K562 (cell line): ENCODE data around the gene MICALL2. TPM values are rescaled to one million over a fixed set of nuclear protein-coding genes. Genes with fewer than 3 reads are reported as not detected.

ENCODE experiments used
- ATAC-seq: fragments of 200-7000 bp; cut with Tn5 transposase; 3 replicates; pipeline ENCODE4 v1.9.1; 2020; ENCODE audit warnings: moderate library complexity
- BruUV-seq: library from RNA; stranded (reverse); fragments of 400-500 nt; replicated peaks from 2 replicates; lab custom pipeline; 2021; lab: Mats Ljungman, UMichigan
- CTCF ChIA-PET: fragments of 300-600 bp; formaldehyde crosslinking; extraction: SDS; loops from one replicate; lab custom pipeline; 2021; ENCODE audit warnings: low intra/inter-chr PET ratio; lab: Yijun Ruan, JAX
- POLR2A ChIA-PET: fragments of 300-600, 350-650 bp; sonication (Branson Sonifier 250); formaldehyde crosslinking; extraction: SDS; loops from one replicate; lab custom pipeline; 2021; ENCODE audit warnings: antibody characterized with exemption, inconsistent platforms; lab: Yijun Ruan, JAX
- DNase-seq, 4 experiments: peaks; one replicate each; pipeline versions ENCODE4 v3.0.0 to v3.0.0-alpha.2; 2011 to 2018; ENCODE audit warnings: low spot score in 3 of 4, mixed read lengths in 3 of 4; ENCODE audit errors: extremely low read depth in 1 of 4
- FAIRE-seq: peaks from 2 replicates; lab custom pipeline; 2011; peaks lifted over from hg19 to GRCh38; lab: Jason Lieb, UNC
- H2AFZ ChIP-seq: 2 replicates; pipeline ENCODE4 v1.6.0; 2011; ENCODE audit warnings: low read depth, low read length, control low read depth, inconsistent platforms
- H3K27ac ChIP-seq: fragments of 200-600 bp; 3 replicates; pipeline ENCODE4 v1.8.0; 2011; ENCODE audit warnings: low read depth, mild to moderate bottlenecking, control low read depth, inconsistent platforms, low read length, moderate library complexity, mixed read lengths; ENCODE audit errors: extremely low read depth
- H3K27me3 ChIP-seq, 2 experiments: fragments of 300-600 bp in 1 of 2; 2 replicates in 1 of 2; 3 replicates in 1 of 2; pipeline versions ENCODE4 v1.6.0 to v1.8.0; 2011; ENCODE audit warnings: inconsistent platforms in 2 of 2, low read length in 2 of 2, mild to moderate bottlenecking in 1 of 2, mixed read lengths in 1 of 2, moderate library complexity in 1 of 2; ENCODE audit not compliant: control insufficient read depth in 2 of 2, insufficient read depth in 2 of 2
- H3K36me3 ChIP-seq: fragments of 300-600 bp; 3 replicates; pipeline ENCODE4 v1.8.0; 2011; ENCODE audit warnings: mild to moderate bottlenecking, low read length, inconsistent platforms; ENCODE audit not compliant: control insufficient read depth, insufficient read depth
- H3K4me1 ChIP-seq, 2 experiments: fragments of 200-600 bp in 1 of 2; replicated peaks in 1 of 2; 2 replicates in 1 of 2; 3 replicates in 1 of 2; pipeline versions ENCODE4 v1.5.1 to v1.8.0; 2011; ENCODE audit warnings: inconsistent platforms in 2 of 2, low read length in 2 of 2, mild to moderate bottlenecking in 1 of 2, mixed read lengths in 1 of 2, moderate library complexity in 1 of 2; ENCODE audit not compliant: control insufficient read depth in 2 of 2, insufficient read depth in 2 of 2
- H3K4me2 ChIP-seq: 2 replicates; pipeline ENCODE4 v1.6.1; 2011; ENCODE audit warnings: low read length, control low read depth, inconsistent platforms, mixed read lengths; ENCODE audit not compliant: insufficient read depth
- H3K4me3 ChIP-seq: fragments of 200-600 bp; sonication (generic), shearing (Covaris generic); 2 replicates; pipeline ENCODE4 v1.5.1; 2016; ENCODE audit warnings: control low read depth, inconsistent platforms
- H3K79me2 ChIP-seq: fragments of 200-600 bp; 3 replicates; pipeline ENCODE4 v1.8.0; 2011; ENCODE audit warnings: low read length, inconsistent platforms; ENCODE audit not compliant: control insufficient read depth, insufficient read depth
- H3K9ac ChIP-seq, 2 experiments: 2 replicates each; pipeline versions ENCODE4 v1.6.0 to v1.6.1; 2011; ENCODE audit warnings: low read depth in 2 of 2, low read length in 2 of 2, control low read depth in 1 of 2, inconsistent platforms in 1 of 2, mild to moderate bottlenecking in 1 of 2, mixed read lengths in 1 of 2; ENCODE audit not compliant: insufficient read depth in 1 of 2
- H3K9me1 ChIP-seq: one replicate; pipeline ENCODE4 v1.6.0; 2011; ENCODE audit warnings: inconsistent platforms, mild to moderate bottlenecking, low read length, moderate library complexity; ENCODE audit not compliant: control insufficient read depth, insufficient read depth
- H3K9me3 ChIP-seq: replicated peaks from 2 replicates; pipeline ENCODE4 v1.5.1; 2011; ENCODE audit warnings: low read depth, low read length, inconsistent platforms; ENCODE audit not compliant: control insufficient read depth, insufficient read depth
- H4K20me1 ChIP-seq: replicated peaks from 2 replicates; pipeline ENCODE4 v1.6.1; 2011; ENCODE audit warnings: low read length, inconsistent platforms, mixed read lengths; ENCODE audit not compliant: control insufficient read depth, insufficient read depth
- BCL6 ChIP-seq: fragments of 250-450 bp; sonication (Bioruptor Pico); IDR thresholded peaks from 2 replicates; pipeline ENCODE4 v1.4.0; 2020
- BRCA1 ChIP-seq, 2 experiments: fragments of 450-650 bp in 1 of 2; sonication (generic) in 1 of 2; formaldehyde crosslinking in 1 of 2; IDR thresholded peaks; 2 replicates each; pipeline versions ENCODE4 v1.5.0 to v1.6.1; 2017 to 2020; ENCODE audit warnings: mild to moderate bottlenecking in 1 of 2, missing genetic modification reagents in 1 of 2
- ELF1 ChIP-seq: fragments of 200-800 bp; sonication (Bioruptor generic); IDR thresholded peaks from 2 replicates; pipeline ENCODE4 v1.6.1; 2016; ENCODE audit warnings: missing genetic modification characterization, missing compliant biosample characterization
- GTF2E2 ChIP-seq: fragments of 200-800 bp; sonication (Bioruptor generic); IDR thresholded peaks from 2 replicates; pipeline ENCODE4 v1.6.1; 2016; ENCODE audit warnings: missing genetic modification characterization, missing compliant biosample characterization
- POLR2G ChIP-seq: fragments of 200-400 bp; formaldehyde crosslinking; IDR thresholded peaks from 2 replicates; pipeline ENCODE4 v1.6.1; 2017; ENCODE audit warnings: low read depth, mild to moderate bottlenecking, antibody characterized with exemption, low read length, moderate library complexity
- RBFOX2 ChIP-seq: fragments of 200-400 bp; formaldehyde crosslinking; IDR thresholded peaks from 2 replicates; pipeline ENCODE4 v1.6.1; 2017; ENCODE audit warnings: low read depth, mild to moderate bottlenecking, low read length, moderate library complexity
- RBM22 ChIP-seq: fragments of 200-400 bp; formaldehyde crosslinking; IDR thresholded peaks from 2 replicates; pipeline ENCODE4 v1.6.1; 2018; ENCODE audit warnings: low read length, low read depth; ENCODE audit not compliant: poor library complexity, severe bottlenecking
- WGBS: fragments of 100-300 bp; shearing (Covaris generic); methylation state at CpG from one replicate; pipeline ENCODE4 v1.1.6; 2016; ENCODE audit warnings: low coverage, mixed read lengths; ENCODE audit not compliant: insufficient coverage; ENCODE audit errors: missing lambda C conversion rate; 5-methylcytosine and 5-hydroxymethylcytosine counted together
- in situ Hi-C: fragments of 300-500 bp; cut with MboI; formaldehyde crosslinking; loops from 4 replicates; pipeline ENCODE4 v1.15.0; 2018; ENCODE audit warnings: inconsistent platforms, mixed read lengths
- intact Hi-C: fragments of 100-400 bp; cut with micrococcal nuclease; formaldehyde crosslinking; loops from 2 replicates; pipeline ENCODE4 v1.14.2; 2022
- polyA plus RNA-seq, 8 experiments: library from polyadenylated mRNA; depleted of rRNA in 4 of 8; stranded (reverse) in 5 of 8; unstranded in 3 of 8; fragments of >200 nt; fragmentation: Nextera tagmentation in 2 of 8; fragmentation: Illumina TruSeq in 1 of 8; extraction: Ambion mirVana in 2 of 8; extraction: Trizol in 1 of 8; gene quantifications; 2 replicates each; pipeline versions ENCODE4 v1.2.1 to v1.2.3, GENCODE V29; 2011 to 2014; ENCODE audit warnings: inconsistent platforms in 1 of 8, missing spikeins in 1 of 8
- total RNA-seq, 7 experiments: library from RNA; depleted of rRNA in 6 of 7; stranded (reverse); fragments of >200 nt in 6 of 7; fragmentation: Illumina TruSeq in 2 of 7; extraction: Trizol in 2 of 7; gene quantifications; 2 replicates each; pipeline versions ENCODE4 v1.2.1 to v1.2.3, GENCODE V29; 2011 to 2021; ENCODE audit warnings: low replicate concordance in 1 of 7
- TF ChIP-seq, protein P1 (sequence below): sonication (generic); formaldehyde crosslinking; IDR thresholded peaks from 2 replicates; pipeline ENCODE4 v1.8.1; 2023; ENCODE audit warnings: mild to moderate bottlenecking, missing genetic modification reagents

Gene MICALL2
- total and polyA plus RNA-seq, 9 of the 15 experiments (the other 6 are each of a cell fraction or from before 2014, with no cell fraction given) = 1.8 to 103 (median 17.0) TPM

DNA sequence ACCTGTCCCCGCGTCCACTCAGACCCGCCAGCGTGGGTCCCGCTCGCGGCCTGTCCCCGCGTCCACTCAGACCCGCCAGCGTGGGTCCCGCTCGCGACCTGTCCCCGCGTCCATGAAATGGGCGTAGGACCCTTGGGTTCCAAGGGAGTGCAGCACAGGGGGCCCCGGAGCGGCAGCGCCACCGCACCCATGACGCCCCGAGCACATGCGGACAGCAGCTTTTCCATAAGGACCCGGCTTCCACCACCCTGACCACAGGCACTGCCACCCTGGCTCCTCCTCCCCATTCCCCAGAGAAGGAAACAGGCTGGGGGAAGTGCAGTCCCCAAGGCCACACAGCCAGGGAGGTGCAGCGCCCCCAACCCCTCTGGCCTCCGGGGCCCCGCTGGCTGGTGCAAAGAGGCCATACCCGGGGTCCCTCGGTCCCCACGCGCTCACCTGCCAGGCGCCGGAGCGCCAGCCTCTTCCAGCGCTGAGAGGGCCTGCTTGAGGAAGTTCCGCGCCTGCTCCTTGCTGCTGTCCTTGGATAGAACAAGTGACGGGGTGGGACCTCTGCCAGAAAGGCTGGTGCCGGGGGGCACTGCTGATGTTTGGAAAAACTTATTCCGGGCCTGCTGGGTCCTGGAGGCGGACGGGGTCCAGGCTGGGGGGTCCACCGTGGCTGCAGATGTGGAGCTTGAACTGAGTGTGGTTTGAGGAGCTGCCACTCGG, 14.9 kb downstream of the MICALL2 start:
- intact Hi-C loops = no loop called here
- FAIRE-seq = no peak
- H3K27ac ChIP-seq = no peak overlapping the region
- H3K4me3 ChIP-seq = no peak overlapping the region
- TF ChIP-seq BCL6 (CRISPR knock-in tag) (no peak), POLR2G (peak; percentile 56), RBM22 (peak; percentile 9), RBFOX2 (0 out of 2 replicates have a peak, but pooled peaks have one; percentile 21), GTF2E2 (tag) (no peak), BRCA1 (IDR thresholded peaks at IDR 0.05) (no peak), BRCA1 (CRISPR knock-in tag; IDR thresholded peaks at IDR 0.05) (no peak), ELF1 (tag) (no peak)
- TF ChIP-seq, protein P1, sequence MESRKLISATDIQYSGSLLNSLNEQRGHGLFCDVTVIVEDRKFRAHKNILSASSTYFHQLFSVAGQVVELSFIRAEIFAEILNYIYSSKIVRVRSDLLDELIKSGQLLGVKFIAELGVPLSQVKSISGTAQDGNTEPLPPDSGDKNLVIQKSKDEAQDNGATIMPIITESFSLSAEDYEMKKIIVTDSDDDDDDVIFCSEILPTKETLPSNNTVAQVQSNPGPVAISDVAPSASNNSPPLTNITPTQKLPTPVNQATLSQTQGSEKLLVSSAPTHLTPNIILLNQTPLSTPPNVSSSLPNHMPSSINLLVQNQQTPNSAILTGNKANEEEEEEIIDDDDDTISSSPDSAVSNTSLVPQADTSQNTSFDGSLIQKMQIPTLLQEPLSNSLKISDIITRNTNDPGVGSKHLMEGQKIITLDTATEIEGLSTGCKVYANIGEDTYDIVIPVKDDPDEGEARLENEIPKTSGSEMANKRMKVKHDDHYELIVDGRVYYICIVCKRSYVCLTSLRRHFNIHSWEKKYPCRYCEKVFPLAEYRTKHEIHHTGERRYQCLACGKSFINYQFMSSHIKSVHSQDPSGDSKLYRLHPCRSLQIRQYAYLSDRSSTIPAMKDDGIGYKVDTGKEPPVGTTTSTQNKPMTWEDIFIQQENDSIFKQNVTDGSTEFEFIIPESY (CRISPR knock-in tag) = peak; percentile 93
- TF ChIP-seq, all 486 proteins: peak for 4
- Histone ChIP-seq H2AFZ (no peak overlapping the region), H3K9ac (no peak overlapping the region), H3K4me2 (no peak overlapping the region), H3K36me3 (peaks cover 75% of the 10 kb centered on the region), H3K9me1 (no peaks in the 10 kb centered on the region), H3K79me2 (no peaks in the 10 kb centered on the region; the same call in 1 of the 3 replicates), H3K9me3 (no peaks in the 10 kb centered on the region), H3K4me1 (peaks cover 0 to 74% of the 10 kb centered on the region in 2 experiments; a peak in 2 of 5 replicates), H4K20me1 (no peaks in the 10 kb centered on the region; the same call in 1 of the 2 replicates), H3K27me3 (no peaks in the 10 kb centered on the region)
- over 99% methylated on average over 14 of the region's 45 CpGs for WGBS
- BruUV-seq = no TSS peak
- DNase-seq (no peak), ATAC-seq (no peak)
- POLR2A ChIA-PET = interaction anchor here (0.6 kb wide), 1 partner anchor 22 kb away, joined by 3 read pairs; no protein-coding TSS in a partner anchor
- CTCF ChIA-PET = no interaction called here
- in situ Hi-C loops = no loop called here
